NCI-H1436 treated with DMSO at 0.1 percent for 48 hours (cell line): Measurements from ENCODE around the gene AIPL1.

ENCODE experiments used
- DNase-seq: peaks from one replicate; lab custom pipeline; 2025; lab: John Stamatoyannopoulos, UW

The AIPL1 gene

GRCh38 chr17:6374761-6375312 is 60.1 kb downstream of the AIPL1 start:
- no peak for DNase-seq

DNA sequence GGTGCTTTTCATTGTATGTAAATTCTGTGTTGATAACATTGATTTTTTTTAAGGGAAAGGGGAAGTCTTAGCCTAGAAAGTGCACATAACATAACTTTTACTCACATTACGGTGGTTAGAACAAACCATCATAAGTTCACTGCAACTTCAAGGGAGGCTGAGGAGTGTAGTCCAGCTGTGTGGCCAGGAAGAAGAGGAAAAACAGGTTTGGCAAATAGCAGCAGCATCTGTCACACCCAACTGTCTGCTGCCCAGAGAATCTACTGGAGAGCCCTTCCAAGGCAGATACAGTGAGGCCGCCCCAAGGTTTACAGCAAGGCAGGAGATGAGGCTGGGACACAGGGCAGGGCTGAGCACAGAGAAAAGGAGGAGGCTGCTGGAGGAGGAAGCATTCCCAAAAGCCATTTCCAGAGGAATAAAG is 60.6 kb downstream of the AIPL1 start:
- DNase-seq, result no peak
